ENCODE data around the gene MYO16. TPM values are rescaled to one million over a fixed set of nuclear protein-coding genes. Genes with fewer than 3 reads are reported as not detected.

The MYO16 gene
- total and polyA plus RNA-seq, 9 donors, result 12.1 to 29.7 (median 16.4) TPM

DNA sequence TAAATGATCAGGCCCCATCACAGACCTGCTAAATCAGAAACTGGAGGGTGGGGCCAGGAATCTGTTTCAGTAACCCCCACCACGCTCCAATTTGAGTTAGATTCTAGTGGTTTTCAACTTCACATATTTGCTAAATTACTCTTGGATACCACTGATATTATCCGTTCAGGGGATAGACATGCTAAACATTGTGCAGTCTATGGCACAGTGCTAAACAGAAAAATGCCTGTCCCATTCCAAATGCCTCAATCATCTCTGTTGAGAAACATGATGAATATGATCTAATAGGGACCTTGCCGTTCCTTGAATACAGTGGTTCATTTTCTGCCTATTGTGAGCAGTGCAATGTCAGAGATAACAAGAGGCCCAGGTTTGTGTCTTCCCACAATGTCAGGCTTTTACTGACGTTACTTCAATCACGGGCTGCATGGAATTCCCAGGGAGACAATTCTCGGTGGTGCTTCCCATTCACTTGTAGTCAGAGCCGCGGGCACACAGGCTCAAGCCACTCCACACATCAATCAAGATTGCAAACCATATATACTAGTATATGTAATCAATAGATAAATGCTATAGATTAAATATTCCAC is 52.7 kb downstream of the MYO16 start:
- H3K4me1 ChIP-seq (ENCODE audit: control insufficient read depth, insufficient read depth, low read length), result no peaks in the 10 kb centered on the region
- no peaks in the 10 kb centered on the region for H3K27me3 ChIP-seq (ENCODE audit: control insufficient read depth, insufficient read depth, low read length)
- no peaks in the 10 kb centered on the region for H3K9me3 ChIP-seq (replicated peaks; ENCODE audit: control insufficient read depth, low read depth, low read length)
- H3K27ac ChIP-seq (ENCODE audit: low read length), result no peak overlapping the region
- no peak overlapping the region for H3K4me3 ChIP-seq (ENCODE audit: low read length)
- WGBS (ENCODE audit: insufficient coverage), result 75% methylated on average over 2 of the region's 8 CpGs
- DNase-seq, result no peak
- no peaks in the 10 kb centered on the region for H3K36me3 ChIP-seq (ENCODE audit: control insufficient read depth, insufficient read depth, low read length)

DNA sequence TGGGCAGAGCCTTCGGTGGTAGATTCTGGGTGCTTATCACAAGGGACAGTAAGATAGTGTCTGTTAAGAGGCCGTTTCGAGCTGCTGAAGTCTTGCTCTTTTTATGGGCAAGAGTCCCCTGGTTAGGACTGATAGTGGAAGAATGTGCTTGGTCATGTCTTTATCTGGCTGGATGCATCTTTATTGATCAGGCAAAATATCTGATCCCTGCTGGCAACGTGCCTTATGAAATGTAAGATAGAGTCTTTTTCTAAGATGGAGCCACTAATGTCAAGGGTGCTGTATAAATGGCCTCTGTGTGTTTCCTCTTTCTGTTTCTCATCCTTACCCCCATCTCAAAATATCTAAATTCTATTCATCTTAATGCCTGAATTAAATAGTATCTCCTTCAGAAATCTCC is 53.3 kb downstream of the MYO16 start:
- no peaks in the 10 kb centered on the region for H3K36me3 ChIP-seq (ENCODE audit: control insufficient read depth, insufficient read depth, low read length)
- H3K27ac ChIP-seq (ENCODE audit: low read length), result no peak overlapping the region
- H3K4me1 ChIP-seq (ENCODE audit: control insufficient read depth, insufficient read depth, low read length), result no peaks in the 10 kb centered on the region
- H3K4me3 ChIP-seq (ENCODE audit: low read length), result no peak overlapping the region
- no peak for DNase-seq
- no peaks in the 10 kb centered on the region for H3K9me3 ChIP-seq (replicated peaks; ENCODE audit: control insufficient read depth, low read depth, low read length)
- no peaks in the 10 kb centered on the region for H3K27me3 ChIP-seq (ENCODE audit: control insufficient read depth, insufficient read depth, low read length)
- WGBS (ENCODE audit: insufficient coverage), result no CpG with 5 or more reads among the region's 4 CpGs

DNA sequence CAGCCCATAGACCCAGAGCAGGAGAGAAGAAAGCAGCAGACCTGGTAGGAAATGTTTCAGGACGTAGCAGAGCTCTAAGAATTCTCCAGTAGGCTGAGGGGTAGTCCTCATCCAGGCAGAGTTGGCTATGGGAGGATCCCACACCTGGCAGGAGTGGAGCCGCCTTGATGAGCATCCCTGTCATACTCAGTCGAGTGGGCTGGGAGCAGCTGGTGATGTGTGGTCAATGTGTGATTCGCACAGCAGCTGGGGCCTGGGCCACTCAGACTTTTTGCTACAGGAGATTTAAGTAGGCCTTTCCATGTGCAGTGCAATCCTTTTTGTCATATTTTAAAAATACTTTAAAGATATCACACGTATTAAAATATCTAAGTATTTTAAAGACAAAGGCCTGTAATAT is 56.6 kb downstream of the MYO16 start:
- 79% methylated on average over 3 of the region's 5 CpGs for WGBS (ENCODE audit: insufficient coverage)

DNA sequence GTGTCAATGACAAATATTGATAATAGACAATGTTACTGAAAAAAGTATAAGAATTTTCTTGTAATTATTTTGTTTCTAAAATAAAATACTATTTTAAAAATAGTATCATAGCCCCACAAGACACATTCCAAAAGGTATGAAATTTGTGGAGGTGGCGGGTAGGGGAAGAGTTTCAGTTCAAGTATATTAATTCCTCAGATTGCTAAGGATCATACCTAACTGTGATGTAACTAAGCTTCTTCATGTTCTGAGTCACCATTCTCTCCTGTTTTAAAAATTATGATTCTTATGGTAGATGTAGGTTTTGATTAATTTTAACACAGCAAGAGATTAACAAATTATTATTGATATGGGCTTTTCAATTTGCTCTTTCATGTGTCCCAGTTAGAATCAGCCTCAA is 61.3 kb downstream of the MYO16 start:
- no CpG with 5 or more reads among the region's 1 CpG for WGBS (ENCODE audit: insufficient coverage)
- Histone ChIP-seq H3K27me3 (ENCODE audit: control insufficient read depth, insufficient read depth, low read length) (no peaks in the 10 kb centered on the region), H3K4me1 (ENCODE audit: control insufficient read depth, insufficient read depth, low read length) (no peaks in the 10 kb centered on the region), H3K9me3 (replicated peaks; ENCODE audit: control insufficient read depth, low read depth, low read length) (no peaks in the 10 kb centered on the region), H3K36me3 (ENCODE audit: control insufficient read depth, insufficient read depth, low read length) (no peaks in the 10 kb centered on the region), H3K4me3 (ENCODE audit: low read length) (no peak overlapping the region), H3K27ac (ENCODE audit: low read length) (no peak overlapping the region)
- no peak for DNase-seq

More for the DNA sequence above, 56.6 kb downstream of the MYO16 start:
- Histone ChIP-seq H3K9me3 (replicated peaks; ENCODE audit: control insufficient read depth, low read depth, low read length) (no peaks in the 10 kb centered on the region), H3K27me3 (ENCODE audit: control insufficient read depth, insufficient read depth, low read length) (no peaks in the 10 kb centered on the region), H3K27ac (ENCODE audit: low read length) (no peak overlapping the region), H3K4me1 (ENCODE audit: control insufficient read depth, insufficient read depth, low read length) (no peaks in the 10 kb centered on the region), H3K4me3 (ENCODE audit: low read length) (no peak overlapping the region), H3K36me3 (ENCODE audit: control insufficient read depth, insufficient read depth, low read length) (no peaks in the 10 kb centered on the region)
- no peak for DNase-seq

DNA sequence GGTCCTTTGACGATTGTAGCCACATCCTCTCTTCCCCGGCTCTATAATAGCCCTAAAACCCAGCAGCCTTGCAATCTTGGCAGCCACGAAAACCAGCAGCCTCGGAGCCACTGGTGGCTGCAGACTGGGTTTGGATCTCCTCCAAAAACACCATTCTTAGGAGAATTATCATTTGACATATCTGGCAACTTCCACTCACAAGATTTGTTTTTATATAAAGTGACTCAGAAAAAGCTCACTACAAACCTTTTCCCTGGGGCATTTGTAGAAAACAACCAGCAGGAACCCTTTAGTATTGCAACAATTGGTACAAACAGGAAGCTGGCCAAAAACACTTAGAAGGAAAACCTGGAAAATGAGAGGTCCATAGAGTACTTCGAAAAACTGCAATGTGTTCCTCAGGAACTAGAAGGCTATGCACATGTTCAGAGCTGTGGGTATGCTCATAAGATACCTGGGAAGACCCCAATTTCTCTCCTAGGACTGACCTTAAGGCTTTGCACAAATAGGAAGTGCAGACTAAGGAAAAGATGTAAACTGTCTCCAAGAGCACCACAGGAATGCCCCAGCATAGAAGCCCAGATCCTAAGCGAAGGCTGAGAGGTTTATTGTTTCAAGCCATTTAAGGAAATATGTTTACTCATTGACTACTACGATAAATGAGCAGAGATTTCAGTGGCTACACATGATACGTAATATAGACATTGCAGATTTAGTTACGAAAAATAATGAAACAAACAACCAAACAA is 71.2 kb downstream of the MYO16 start:
- Histone ChIP-seq H3K27me3 (ENCODE audit: control insufficient read depth, insufficient read depth, low read length) (no peaks in the 10 kb centered on the region), H3K36me3 (ENCODE audit: control insufficient read depth, insufficient read depth, low read length) (no peaks in the 10 kb centered on the region), H3K4me3 (ENCODE audit: low read length) (no peak overlapping the region), H3K9me3 (replicated peaks; ENCODE audit: control insufficient read depth, low read depth, low read length) (peaks cover 4% of the 10 kb centered on the region), H3K27ac (ENCODE audit: low read length) (no peak overlapping the region), H3K4me1 (ENCODE audit: control insufficient read depth, insufficient read depth, low read length) (no peaks in the 10 kb centered on the region)
- peak; percentile 56 for DNase-seq
- WGBS (ENCODE audit: insufficient coverage), result 0% methylated on average over 1 of the region's 9 CpGs

DNA sequence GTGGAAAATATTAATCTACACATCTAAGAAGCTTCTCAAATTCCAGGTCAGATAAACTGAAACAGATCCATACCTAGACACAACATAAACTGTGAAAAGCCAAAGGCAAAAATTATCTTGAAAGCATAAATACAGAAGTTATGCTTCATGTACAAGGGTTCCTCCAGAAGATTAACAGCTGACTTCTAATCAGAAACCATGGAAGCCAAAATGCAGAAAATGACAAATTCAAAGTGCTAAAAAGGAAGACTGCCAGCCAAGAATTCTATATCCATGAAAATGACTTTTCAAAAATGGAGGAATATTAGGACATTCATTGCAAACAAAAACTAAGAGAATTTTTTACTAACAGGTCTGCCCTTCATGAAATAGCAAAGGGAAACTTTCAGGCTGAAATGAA is 72.8 kb downstream of the MYO16 start:
- no peaks in the 10 kb centered on the region for H3K36me3 ChIP-seq (ENCODE audit: control insufficient read depth, insufficient read depth, low read length)
- H3K27ac ChIP-seq (ENCODE audit: low read length), result no peak overlapping the region
- H3K4me3 ChIP-seq (ENCODE audit: low read length), result no peak overlapping the region
- DNase-seq, result no peak
- H3K27me3 ChIP-seq (ENCODE audit: control insufficient read depth, insufficient read depth, low read length), result no peaks in the 10 kb centered on the region
- peaks cover 4% of the 10 kb centered on the region for H3K9me3 ChIP-seq (replicated peaks; ENCODE audit: control insufficient read depth, low read depth, low read length)
- H3K4me1 ChIP-seq (ENCODE audit: control insufficient read depth, insufficient read depth, low read length), result no peaks in the 10 kb centered on the region

DNA sequence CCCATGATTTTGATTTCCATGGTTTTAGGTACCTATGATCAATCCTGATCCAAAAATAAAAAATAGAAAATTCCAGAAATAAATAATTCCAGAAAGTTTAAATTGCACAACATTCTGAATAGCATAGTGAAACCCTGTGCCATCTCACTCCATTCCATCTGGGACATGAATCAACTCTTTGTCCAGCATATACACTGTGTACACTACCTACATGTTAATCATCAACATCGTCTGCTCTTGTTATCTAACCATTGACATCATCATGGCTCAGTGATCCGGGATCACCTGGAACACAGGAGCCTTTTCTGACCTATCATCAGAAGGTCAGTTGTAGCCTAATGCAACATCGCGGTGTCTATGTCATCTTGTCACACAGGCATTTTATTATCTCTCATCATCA is 75.6 kb downstream of the MYO16 start:
- Histone ChIP-seq H3K36me3 (ENCODE audit: control insufficient read depth, insufficient read depth, low read length) (no peaks in the 10 kb centered on the region), H3K9me3 (replicated peaks; ENCODE audit: control insufficient read depth, low read depth, low read length) (peaks cover 4% of the 10 kb centered on the region), H3K27me3 (ENCODE audit: control insufficient read depth, insufficient read depth, low read length) (no peaks in the 10 kb centered on the region), H3K4me1 (ENCODE audit: control insufficient read depth, insufficient read depth, low read length) (no peaks in the 10 kb centered on the region), H3K4me3 (ENCODE audit: low read length) (no peak overlapping the region), H3K27ac (ENCODE audit: low read length) (no peak overlapping the region)
- DNase-seq, result no peak
- 67% methylated on average over 1 of the region's 4 CpGs for WGBS (ENCODE audit: insufficient coverage)

DNA sequence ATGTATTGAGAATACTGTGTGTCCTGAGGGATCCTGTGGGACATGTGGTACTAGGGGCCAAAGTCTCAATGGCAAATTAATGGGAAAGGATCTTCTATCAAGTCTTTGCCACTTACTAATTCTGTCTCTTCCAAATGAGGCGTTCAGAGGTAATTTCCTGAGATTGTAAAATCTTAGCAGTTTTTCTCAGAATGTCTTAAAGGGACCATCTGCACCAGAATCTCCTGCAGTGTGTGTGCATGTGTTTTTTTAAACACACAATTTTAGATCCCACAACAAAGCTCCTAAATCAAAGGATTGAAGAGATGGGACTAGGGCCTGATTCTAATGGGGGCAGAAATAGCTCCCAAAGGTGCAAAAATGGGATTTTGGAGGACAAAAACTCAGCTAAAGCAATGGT is 78.2 kb downstream of the MYO16 start:
- DNase-seq, result no peak
- H3K4me1 ChIP-seq (ENCODE audit: control insufficient read depth, insufficient read depth, low read length), result no peaks in the 10 kb centered on the region
- H3K9me3 ChIP-seq (replicated peaks; ENCODE audit: control insufficient read depth, low read depth, low read length), result peaks cover 2% of the 10 kb centered on the region
- no peak overlapping the region for H3K27ac ChIP-seq (ENCODE audit: low read length)
- H3K36me3 ChIP-seq (ENCODE audit: control insufficient read depth, insufficient read depth, low read length), result no peaks in the 10 kb centered on the region
- no CpG with 5 or more reads among the region's 1 CpG for WGBS (ENCODE audit: insufficient coverage)
- no peaks in the 10 kb centered on the region for H3K27me3 ChIP-seq (ENCODE audit: control insufficient read depth, insufficient read depth, low read length)
- no peak overlapping the region for H3K4me3 ChIP-seq (ENCODE audit: low read length)

DNA sequence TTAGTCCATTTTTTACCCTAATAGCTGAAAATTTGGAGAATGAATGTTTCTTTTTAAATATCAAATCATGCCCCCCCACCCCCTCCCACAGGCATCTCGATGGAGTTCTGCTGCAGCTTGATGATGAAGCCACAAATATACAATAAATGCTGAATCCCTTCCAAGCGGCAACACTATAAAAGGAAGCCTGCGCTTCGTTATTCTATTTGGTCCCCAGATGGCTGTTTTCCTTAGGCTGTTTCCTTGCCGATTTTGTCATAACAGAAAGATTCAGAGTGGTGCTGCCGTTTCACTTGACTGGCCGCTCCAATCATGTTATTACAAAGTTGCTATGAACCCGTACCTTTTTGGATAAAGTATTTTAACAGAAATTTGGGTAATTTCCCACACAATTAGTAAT is 79.5 kb downstream of the MYO16 start:
- Histone ChIP-seq H3K27ac (ENCODE audit: low read length) (no peak overlapping the region), H3K27me3 (ENCODE audit: control insufficient read depth, insufficient read depth, low read length) (no peaks in the 10 kb centered on the region), H3K4me1 (ENCODE audit: control insufficient read depth, insufficient read depth, low read length) (no peaks in the 10 kb centered on the region), H3K36me3 (ENCODE audit: control insufficient read depth, insufficient read depth, low read length) (no peaks in the 10 kb centered on the region), H3K9me3 (replicated peaks; ENCODE audit: control insufficient read depth, low read depth, low read length) (no peaks in the 10 kb centered on the region), H3K4me3 (ENCODE audit: low read length) (no peak overlapping the region)
- 12% methylated on average over 5 of the region's 8 CpGs for WGBS (ENCODE audit: insufficient coverage)
- peak; percentile 76 for DNase-seq

DNA sequence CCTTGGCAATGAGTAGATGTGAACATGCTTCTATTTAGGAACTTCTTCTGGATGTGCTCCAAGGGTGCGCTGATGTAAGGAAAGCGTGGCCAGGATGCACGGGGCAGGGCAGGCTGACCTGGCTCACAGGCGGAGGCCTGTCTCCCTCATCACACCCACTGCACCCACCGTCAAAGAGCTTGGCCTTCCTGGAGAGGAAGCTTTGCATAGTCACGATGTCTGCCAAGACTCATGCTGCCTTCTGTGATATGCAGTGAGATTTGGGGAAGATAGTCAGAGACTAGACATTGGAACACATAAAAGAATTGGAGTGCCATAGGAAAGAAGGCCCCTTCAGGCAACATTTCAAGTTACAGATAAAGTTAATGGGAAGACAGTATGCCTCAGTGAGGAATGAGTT is 82.0 kb downstream of the MYO16 start:
- no peak overlapping the region for H3K27ac ChIP-seq (ENCODE audit: low read length)
- whole genome bisulfite sequencing (ENCODE audit: insufficient coverage), result no CpG with 5 or more reads among the region's 6 CpGs
- no peaks in the 10 kb centered on the region for H3K36me3 ChIP-seq (ENCODE audit: control insufficient read depth, insufficient read depth, low read length)
- no peak overlapping the region for H3K4me3 ChIP-seq (ENCODE audit: low read length)
- H3K4me1 ChIP-seq (ENCODE audit: control insufficient read depth, insufficient read depth, low read length), result no peaks in the 10 kb centered on the region
- no peak for DNase-seq
- no peaks in the 10 kb centered on the region for H3K27me3 ChIP-seq (ENCODE audit: control insufficient read depth, insufficient read depth, low read length)
- H3K9me3 ChIP-seq (replicated peaks; ENCODE audit: control insufficient read depth, low read depth, low read length), result no peaks in the 10 kb centered on the region

All from muscle of leg (tissue), 11 donors.